Activated CD4-positive, CD25-positive, alpha-beta regulatory T cell treated with anti-CD3 and anti-CD28 coated beads, Interleukin-2, amount 50 U/mL, for 24 hours (primary cell): Measurements from ENCODE around the gene C16orf54.
"Not testable (repeated sequence)": the region's sequence is repeated elsewhere in the genome, so short reads cannot be mapped to it uniquely, and the experiment has no call there.

Source experiments
- ATAC-seq, 2 donors: fragments of 150-1000 bp; cut with Tn5 transposase; one replicate each; pipeline ENCODE4 v1.10.0; 2021; ENCODE audit warnings: mild to moderate bottlenecking in 1 of 2, moderate library complexity in 1 of 2

The C16orf54 gene, protein sequence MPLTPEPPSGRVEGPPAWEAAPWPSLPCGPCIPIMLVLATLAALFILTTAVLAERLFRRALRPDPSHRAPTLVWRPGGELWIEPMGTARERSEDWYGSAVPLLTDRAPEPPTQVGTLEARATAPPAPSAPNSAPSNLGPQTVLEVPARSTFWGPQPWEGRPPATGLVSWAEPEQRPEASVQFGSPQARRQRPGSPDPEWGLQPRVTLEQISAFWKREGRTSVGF

GRCh38 chr16:29745853-29746345 lies at the start of gene C16orf54:
Gene C16orf54 (minus strand): TSS chr16:29745990. CDS start chr16:29744951, 1,039 bp downstream.
- peak; percentile 74 to 78 for ATAC-seq

GRCh38 chr16:29794231-29794710 lies 48.5 kb upstream of the C16orf54 start:
- no peak for ATAC-seq

DNA sequence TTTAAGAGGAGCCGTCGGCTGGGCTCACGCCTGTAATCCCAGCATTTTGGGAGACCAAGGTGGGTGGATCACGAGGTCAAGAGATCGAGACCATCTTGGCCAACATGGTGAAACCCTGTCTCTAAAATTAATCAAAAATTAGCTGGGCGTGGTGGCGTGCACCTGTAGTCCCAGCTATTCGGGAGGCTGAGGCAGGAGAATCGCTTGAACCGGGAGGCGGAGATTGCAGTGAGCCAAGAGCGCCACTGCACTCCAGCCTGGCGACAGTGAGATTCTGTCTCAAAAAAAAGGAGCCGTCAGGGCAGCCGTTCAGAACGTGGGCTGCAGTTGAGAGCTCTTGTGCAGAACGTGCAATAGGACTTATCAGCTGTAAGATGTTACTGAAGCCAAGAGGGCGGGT lies 47.4 kb upstream of the C16orf54 start:
- ATAC-seq = not testable (repeated sequence)

DNA sequence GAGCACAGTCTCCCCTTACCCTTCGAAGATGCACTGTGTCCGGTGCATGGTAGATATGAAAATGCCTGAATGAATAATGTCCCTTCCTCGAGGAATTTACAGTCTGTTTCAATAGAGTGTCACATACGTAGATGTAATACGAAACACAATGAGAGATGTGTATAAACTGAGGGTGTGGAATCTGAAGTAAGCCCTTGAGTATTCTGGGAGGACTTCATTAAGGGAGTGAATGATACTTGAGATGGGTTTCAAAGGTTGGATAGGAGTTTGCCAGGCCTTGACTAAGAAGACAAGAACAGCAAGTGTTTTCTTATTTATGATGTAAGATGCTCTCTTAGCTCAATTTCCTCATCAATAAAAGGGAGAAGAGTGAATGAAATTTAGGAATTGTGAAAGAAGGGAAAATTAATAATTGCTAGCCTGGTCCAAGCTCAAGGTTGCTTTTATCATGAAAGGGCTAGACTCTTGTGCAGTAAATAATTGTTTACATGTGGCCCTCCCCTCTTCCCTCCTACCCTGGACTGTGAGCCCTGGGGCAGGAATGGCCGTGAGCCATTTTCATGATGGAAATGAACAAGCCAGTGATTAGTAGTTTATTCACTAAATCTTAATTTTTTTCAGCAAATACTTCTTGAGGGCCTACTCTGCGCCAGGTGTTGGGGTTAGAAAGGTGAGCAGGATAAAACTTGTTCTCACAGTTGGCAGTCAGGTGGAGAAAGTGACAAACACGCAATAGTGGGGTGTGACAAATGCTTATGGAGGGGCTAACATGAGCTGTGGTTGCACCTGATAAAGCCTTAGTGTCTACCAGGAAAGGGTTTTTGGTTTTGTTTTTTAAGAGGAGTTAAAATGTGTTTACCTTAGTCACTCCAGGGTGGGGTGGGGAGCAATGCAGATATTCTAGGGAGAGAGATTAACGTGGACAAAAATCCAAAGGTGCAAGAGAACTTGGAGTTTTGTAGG lies 46.3 kb upstream of the C16orf54 start:
- no peak for ATAC-seq

GRCh38 chr16:29790949-29791844 lies 45.4 kb upstream of the C16orf54 start:
- ATAC-seq = peak; percentile 6 to 16

DNA sequence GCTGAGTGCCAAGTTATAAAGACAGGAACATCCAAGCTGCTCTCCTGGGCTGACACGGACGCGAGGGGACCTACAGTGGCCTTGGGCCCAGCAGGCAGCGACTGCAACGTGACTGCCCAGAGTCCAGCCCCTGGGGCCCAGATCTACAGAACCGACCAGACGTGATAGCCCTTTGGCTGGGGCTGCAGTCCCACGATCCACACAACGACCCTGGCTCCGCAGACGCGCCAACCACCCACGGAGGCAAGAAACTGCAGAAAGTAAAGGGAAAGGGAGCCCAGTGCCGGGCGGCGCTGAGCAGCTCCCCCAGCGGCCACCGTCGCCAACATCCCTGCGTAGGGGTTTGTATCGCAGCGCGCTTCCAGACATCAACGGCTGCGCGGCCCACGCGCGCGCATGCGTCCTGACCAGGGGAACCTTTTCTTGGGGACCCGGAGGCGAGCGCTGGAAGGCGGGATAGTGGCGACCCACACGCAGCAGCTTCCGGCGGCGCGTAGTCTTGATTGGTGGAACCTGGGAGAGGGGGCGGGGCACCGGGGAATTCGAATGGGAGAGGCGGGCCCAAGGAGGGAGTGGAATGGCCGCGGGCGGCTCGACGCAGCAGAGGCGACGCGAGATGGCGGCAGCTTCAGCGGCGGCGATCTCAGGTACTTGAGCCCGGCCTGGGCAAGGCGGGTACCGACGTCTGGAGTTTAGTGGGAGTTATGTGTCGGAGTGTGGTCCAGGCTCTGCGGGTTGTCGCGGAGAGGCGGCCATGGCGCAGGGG lies 44.6 kb upstream of the C16orf54 start, which contains the start of gene KIF22:
Gene KIF22, plus strand, starts transcription at position 569 of the 766 bp plus-strand sequence. Its CDS starts 9 bp downstream, at position 578.
- ATAC-seq = peak; percentile 96 to 97

DNA sequence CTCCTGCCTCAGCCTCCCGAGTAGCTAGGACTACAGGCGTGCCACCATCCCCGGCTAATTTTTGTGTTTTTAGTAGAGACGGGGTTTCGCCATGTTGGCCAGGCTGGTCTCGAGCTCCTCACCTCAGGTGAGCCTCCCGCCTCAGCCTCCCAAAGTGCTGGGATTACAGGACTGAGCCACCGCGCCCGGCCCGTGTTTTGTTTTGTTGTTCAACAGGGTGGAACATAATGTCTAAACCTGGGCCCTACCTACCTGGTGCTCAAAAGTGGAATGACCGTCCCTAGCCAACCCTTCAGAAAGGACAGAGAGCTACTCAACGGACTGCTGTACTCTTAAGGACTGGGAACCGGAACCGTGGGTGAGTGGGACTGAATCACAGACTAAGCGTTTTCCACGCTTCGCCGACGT lies 44.0 kb upstream of the C16orf54 start:
- ATAC-seq = no peak

DNA sequence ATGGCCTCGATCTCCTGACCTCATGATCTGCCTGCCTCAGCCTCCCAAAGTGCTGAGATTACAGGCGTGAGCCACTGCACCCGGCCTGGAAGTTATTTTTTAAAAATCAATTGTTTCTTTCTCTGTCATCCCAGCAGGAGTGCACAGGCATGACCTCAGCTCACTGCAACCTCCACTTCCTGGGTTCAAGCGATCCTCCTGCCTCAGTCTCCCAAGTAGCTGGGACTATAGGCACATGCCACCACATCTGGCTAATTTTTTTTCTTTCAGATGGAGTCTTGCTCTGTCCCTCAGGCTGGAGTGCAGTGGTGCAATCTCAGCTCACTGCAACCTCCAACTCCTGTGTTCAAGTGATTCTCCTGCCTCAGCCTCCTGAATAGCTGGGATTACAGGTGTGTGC lies 41.4 kb upstream of the C16orf54 start:
- not testable (repeated sequence) for ATAC-seq

DNA sequence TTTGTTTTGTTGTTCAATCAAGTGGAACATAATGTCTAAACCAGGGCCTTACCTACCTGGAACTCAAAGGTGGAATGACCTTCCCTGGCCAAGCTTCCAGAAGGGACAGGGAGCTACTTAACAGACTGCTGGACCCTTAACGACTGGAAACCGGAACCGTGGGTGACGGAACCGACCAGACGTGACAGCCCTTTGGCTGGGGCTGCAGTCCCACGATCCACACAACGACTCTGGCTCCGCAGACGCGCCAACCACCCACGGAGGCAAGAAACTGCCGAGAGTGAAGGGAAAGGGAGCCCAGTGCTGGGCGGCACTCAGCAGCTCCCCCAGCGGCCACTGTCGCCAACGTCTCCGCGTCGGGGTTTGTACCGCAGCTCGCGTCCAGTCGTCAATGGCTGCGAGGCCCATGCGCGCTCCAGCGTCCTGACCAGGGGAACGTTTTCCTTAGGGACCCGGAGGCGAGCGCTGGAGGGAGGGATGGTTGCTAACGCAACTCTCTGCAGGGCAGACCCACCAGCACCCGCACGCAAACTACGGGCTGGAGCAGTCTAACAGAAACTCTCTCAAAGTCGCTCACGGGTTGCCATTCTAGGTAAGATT lies 39.2 kb upstream of the C16orf54 start:
- peak; percentile 64 to 67 for ATAC-seq

DNA sequence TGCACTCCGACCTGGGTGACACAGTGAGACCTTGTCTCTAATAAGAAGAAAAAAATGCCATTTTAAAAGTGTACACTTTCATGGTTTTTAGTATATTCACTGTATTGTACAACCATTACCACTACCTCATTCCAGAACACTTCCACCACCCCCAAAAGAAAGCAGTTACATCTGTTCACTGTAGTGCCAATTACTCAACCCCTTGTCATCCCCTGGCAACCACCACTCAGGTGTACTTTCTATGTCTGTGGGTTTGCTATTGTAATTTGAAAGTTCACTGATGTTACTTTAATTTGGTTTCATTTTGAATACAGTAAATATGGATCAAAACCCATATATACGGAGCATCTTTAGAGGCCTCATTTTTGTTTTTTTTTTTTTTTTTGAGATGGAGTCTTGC lies 38.4 kb upstream of the C16orf54 start:
- ATAC-seq = peak; percentile 96 to 97

DNA sequence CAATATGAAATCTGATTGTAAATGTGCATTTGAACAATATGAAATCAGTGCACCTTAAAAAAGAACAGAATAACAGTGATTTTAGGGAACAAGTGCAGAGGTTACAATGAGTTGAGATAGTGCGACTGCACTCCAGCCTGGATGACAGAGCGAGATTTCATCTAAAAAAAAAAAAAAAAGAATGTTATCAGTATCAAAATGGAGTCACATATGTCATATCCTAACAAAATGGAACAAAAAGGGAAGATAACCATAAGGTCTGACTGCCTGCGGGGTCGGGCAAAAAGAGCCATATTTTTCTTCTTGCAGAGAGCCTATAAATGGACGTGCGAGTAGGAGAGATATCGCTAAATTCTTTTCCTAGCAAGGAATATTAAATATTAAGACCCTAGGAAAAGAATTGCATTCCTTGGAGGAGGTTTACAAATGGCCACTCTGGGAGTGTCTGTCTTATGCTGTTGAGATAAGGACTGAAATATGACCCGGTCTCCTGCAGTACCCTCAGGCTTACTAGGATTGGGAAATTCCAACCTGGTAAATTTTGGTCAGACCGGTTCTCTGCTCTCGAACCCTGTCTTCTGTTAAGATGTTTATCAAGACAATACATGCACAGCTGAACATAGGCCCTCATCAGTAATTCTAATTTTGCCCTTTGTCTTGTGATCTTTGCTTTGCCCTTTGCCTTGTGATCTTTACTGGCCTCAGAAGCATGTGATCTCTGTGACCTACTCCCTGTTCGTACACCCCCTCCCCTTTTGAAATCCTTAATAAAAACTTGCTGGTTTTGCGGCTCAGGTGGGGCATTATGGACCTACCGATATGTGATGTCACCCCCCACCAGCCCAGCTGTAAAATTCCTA lies 37.5 kb upstream of the C16orf54 start:
- ATAC-seq = not testable (repeated sequence)

- ATAC-seq = no peak
These were observed 33.7 kb upstream of the C16orf54 start for GRCh38 chr16:29779474-29779873.

DNA sequence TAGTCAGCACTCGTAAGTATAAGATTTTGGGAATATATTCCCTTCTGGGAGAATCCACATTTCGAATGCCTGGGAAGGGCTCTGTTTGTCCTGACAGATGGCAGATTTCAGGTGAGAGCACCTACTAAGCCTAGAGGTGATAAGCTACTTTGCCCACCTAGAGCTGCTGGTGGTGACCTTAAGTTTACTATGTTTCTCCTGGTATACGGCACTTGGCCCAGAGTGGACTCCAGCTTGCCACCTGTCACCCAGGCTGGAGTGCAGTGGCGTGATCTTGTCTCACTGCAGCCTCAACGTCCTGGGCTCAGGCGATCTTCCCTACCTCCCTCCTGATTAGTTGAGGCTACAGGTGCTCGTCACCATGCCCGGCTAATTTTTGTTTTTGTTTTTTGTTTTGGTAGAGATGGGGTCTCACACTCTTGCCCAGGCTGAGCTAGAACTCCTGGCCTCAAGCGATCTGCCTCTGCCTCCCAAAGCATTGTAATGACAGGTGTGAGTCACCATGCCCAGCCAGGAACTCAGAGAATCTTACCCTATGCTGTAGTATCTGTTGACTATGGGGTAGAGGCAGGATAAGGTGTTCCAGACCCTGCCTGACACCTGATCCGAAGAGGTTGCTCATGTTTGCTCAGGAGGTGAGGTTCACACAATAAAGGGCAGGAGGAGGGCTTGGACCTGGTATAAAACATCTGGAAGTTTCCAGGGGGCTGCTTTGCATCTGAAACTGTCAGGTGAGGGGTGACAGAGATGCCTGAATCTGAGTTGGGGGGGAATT lies 32.0 kb upstream of the C16orf54 start, which contains the start of gene ZG16:
Gene ZG16, plus strand, starts transcription at position 681 of the 775 bp plus-strand sequence. CDS start 1,011 bp downstream, outside the sequence.
- ATAC-seq = no peak

GRCh38 chr16:29775742-29776408 lies 30.1 kb upstream of the C16orf54 start:
- ATAC-seq = no peak

DNA sequence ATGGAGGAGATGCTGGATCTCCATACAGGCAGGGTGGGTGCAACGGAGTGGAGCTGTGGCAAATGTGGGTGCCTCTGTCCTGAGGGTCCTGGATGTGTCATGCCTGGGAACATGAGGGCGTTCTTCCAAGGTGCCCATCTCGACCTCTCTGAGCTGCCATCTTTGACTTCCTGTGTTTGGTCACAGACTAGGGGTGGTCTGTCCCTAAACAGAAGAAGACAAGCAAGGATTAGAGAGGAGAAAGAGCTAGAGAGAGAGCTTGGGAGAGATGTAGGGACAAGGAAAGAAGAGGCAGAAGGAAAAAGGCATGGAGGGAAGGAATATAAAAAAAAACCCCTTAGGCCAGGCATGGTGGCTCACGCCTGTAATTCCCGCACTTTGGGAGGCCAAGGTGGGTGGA lies 28.9 kb upstream of the C16orf54 start:
- ATAC-seq = no peak

DNA sequence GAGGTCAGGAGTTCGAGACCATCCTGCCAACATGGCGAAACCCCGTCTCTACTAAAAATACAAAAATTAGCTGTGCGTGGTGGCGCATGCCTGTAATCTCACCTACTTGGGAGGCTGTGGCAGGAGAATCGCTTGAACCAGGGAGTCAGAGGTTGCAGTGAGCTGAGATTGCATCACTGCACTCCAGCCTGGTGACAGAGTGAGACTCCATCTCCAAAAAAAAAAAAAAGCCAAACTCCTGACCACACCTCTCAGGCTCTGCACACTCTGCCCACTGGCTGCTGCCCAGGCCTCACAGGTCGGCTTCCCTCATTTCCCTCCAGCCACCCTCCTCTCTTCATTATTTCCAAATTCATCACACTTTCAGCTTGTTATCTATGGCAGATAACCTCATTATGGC lies 26.5 kb upstream of the C16orf54 start:
- ATAC-seq = not testable (repeated sequence)

DNA sequence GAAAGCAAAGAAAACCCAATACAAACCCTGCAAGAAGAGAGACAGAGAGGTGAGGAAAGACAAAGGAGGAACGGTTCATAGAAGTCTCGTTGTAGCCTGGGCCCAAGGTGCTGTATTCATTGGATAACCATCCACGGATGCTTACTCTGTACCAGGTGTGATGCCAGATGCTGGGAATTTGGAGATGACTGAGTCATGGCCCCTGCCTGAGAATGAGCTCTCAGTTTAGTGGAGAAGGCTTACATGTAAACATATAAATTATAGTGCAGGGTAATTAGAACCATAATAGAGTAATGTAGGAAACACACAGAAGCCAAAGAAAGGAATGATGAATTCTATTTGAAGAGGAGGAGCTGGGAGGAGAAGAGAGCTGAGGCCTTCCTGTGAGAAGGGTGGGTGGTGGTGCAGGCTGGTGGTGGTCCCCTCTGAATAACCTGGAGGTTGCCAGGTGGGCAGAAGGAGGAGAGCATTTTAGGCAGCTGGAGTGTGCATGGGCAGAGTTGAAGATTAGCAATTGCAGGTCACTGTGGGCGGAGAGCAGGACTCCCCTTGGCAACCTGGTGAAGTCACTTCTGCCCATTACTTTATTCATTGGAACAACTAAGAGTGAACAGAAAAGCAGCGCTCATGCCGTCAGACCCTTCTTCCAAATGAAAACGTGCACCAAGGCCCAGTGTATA lies 24.6 kb upstream of the C16orf54 start:
- no peak for ATAC-seq

DNA sequence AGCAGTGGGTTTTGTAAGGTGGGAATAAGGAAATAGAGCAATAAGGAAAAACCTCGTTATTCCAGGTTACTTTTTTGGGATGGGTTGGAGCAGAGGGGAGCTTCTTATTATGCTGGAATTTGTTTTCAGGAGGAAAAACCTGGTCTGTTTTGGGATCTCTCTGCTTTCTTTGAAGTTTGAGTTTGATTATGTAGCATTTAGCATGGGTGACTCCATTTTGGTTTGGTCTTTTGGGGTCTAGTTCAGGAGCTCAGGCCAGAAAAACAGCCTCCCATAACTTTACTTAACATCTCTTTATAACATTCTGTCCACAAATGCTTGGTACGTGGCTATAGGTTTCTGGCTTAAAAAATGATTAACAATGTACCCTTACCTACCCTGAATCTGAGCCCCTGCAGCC lies 23.7 kb upstream of the C16orf54 start:
- ATAC-seq = no peak
